Stimulated activated CD8-positive, alpha-beta memory T cell treated with anti-CD3 and anti-CD28 coated beads, Interleukin-12 subunit alpha, Interleukin-12 subunit beta, amount 100 ng/mL, for 1 hour (primary cell): ENCODE measurements around the gene RAPGEF2.

Experiments
- DNase-seq: peaks from one replicate; pipeline ENCODE4 v3.0.0-alpha.2; 2020; ENCODE audit warnings: low read depth

The RAPGEF2 gene

GRCh38 chr4:159317203-159317602 is 214.3 kb downstream of the RAPGEF2 start:
- DNase-seq: no peak

GRCh38 chr4:159319027-159319426 is 216.1 kb downstream of the RAPGEF2 start:
- no peak for DNase-seq

- no peak for DNase-seq
These were observed 223.6 kb downstream of the RAPGEF2 start for GRCh38 chr4:159326480-159326879.

GRCh38 chr4:159328766-159329165 is 225.9 kb downstream of the RAPGEF2 start:
- DNase-seq: no peak

- DNase-seq: no peak
These were observed 231.6 kb downstream of the RAPGEF2 start for GRCh38 chr4:159334461-159334860.

GRCh38 chr4:159337041-159337440 is 234.2 kb downstream of the RAPGEF2 start:
- DNase-seq: no peak

- DNase-seq: no peak
These were observed 238.6 kb downstream of the RAPGEF2 start for GRCh38 chr4:159341522-159341921.

GRCh38 chr4:159342374-159342773 is 239.5 kb downstream of the RAPGEF2 start:
- no peak for DNase-seq

- DNase-seq: no peak
These were observed 240.2 kb downstream of the RAPGEF2 start for GRCh38 chr4:159343116-159343515.

GRCh38 chr4:159344877-159345276 is 242.0 kb downstream of the RAPGEF2 start:
- no peak for DNase-seq

GRCh38 chr4:159346681-159347080 is 243.8 kb downstream of the RAPGEF2 start:
- no peak for DNase-seq

- no peak for DNase-seq
These were observed 244.9 kb downstream of the RAPGEF2 start for GRCh38 chr4:159347813-159348212.

- DNase-seq: no peak
These were observed 246.5 kb downstream of the RAPGEF2 start for GRCh38 chr4:159349332-159349731.

- no peak for DNase-seq
These were observed 249.7 kb downstream of the RAPGEF2 start for GRCh38 chr4:159352609-159353008.

- DNase-seq: no peak
These were observed 250.7 kb downstream of the RAPGEF2 start for GRCh38 chr4:159353422-159354116.

- no peak for DNase-seq
These were observed 252.6 kb downstream of the RAPGEF2 start for GRCh38 chr4:159355466-159355865.

- no peak for DNase-seq
These were observed 254.5 kb downstream of the RAPGEF2 start for GRCh38 chr4:159357350-159357749.

GRCh38 chr4:159358226-159358625 is 255.3 kb downstream of the RAPGEF2 start:
- DNase-seq: no peak

- no peak for DNase-seq
These were observed 257.7 kb downstream of the RAPGEF2 start for GRCh38 chr4:159360549-159360948.

- no peak for DNase-seq
These were observed 260.5 kb downstream of the RAPGEF2 start for GRCh38 chr4:159363361-159363760.

- DNase-seq: no peak
These were observed 264.3 kb downstream of the RAPGEF2 start for GRCh38 chr4:159366966-159367780.

GRCh38 chr4:159367781-159368080 is 264.9 kb downstream of the RAPGEF2 start:
- no peak for DNase-seq

GRCh38 chr4:159368320-159368719 is 265.4 kb downstream of the RAPGEF2 start:
- no peak for DNase-seq

- DNase-seq: no peak
These were observed 266.4 kb downstream of the RAPGEF2 start for GRCh38 chr4:159369256-159369655.
